ENCODE measurements around the gene CWC27.

DNA sequence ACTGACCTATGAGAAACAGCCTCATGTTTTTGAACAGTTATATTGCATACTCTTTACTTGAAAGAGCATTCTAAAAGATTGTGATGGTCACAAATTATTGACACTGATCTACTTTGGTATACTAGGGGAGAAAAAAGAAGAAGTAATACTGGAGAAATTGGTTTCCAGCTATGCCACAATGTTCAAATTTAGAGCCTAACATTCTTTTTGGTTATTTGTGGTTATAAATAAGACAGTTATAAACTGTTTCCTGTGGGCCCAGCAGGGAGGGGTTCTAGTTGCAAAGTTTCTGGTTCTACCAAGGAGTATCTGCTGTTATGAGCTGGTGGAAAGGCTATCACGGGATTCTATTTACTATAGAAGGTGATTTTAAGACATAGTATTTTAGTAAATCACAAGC, 4.8 kb downstream of the CWC27 start:
- TF ChIP-seq RFX5 (IDR thresholded peaks at IDR 0.05; ENCODE audit: low read length) (no peak), REST (IDR thresholded peaks at IDR 0.05; ENCODE audit: low read depth, low read length) (no peak), POLR2AphosphoS5 (IDR thresholded peaks at IDR 0.05; ENCODE audit: low read depth, low read length) (no peak), FOXJ3 (CRISPR knock-in tag; IDR thresholded peaks at IDR 0.05) (no peak), FOXM1 (IDR thresholded peaks at IDR 0.05; ENCODE audit: low read depth) (no peak), SIN3A (IDR thresholded peaks at IDR 0.05; ENCODE audit: borderline replicate concordance, low read depth, low read length) (no peak)
- TF ChIP-seq, protein P1, sequence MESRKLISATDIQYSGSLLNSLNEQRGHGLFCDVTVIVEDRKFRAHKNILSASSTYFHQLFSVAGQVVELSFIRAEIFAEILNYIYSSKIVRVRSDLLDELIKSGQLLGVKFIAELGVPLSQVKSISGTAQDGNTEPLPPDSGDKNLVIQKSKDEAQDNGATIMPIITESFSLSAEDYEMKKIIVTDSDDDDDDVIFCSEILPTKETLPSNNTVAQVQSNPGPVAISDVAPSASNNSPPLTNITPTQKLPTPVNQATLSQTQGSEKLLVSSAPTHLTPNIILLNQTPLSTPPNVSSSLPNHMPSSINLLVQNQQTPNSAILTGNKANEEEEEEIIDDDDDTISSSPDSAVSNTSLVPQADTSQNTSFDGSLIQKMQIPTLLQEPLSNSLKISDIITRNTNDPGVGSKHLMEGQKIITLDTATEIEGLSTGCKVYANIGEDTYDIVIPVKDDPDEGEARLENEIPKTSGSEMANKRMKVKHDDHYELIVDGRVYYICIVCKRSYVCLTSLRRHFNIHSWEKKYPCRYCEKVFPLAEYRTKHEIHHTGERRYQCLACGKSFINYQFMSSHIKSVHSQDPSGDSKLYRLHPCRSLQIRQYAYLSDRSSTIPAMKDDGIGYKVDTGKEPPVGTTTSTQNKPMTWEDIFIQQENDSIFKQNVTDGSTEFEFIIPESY (IDR thresholded peaks at IDR 0.05; ENCODE audit: borderline replicate concordance, low read depth), result no peak
- TF ChIP-seq, protein P2, sequence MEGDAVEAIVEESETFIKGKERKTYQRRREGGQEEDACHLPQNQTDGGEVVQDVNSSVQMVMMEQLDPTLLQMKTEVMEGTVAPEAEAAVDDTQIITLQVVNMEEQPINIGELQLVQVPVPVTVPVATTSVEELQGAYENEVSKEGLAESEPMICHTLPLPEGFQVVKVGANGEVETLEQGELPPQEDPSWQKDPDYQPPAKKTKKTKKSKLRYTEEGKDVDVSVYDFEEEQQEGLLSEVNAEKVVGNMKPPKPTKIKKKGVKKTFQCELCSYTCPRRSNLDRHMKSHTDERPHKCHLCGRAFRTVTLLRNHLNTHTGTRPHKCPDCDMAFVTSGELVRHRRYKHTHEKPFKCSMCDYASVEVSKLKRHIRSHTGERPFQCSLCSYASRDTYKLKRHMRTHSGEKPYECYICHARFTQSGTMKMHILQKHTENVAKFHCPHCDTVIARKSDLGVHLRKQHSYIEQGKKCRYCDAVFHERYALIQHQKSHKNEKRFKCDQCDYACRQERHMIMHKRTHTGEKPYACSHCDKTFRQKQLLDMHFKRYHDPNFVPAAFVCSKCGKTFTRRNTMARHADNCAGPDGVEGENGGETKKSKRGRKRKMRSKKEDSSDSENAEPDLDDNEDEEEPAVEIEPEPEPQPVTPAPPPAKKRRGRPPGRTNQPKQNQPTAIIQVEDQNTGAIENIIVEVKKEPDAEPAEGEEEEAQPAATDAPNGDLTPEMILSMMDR (IDR thresholded peaks at IDR 0.05), result no peak

Data from SK-N-SH (cell line).